ENCODE data around the gene DAB2IP.

Gene DAB2IP

GRCh38 chr9:121763561-121764370 is 112.3 kb downstream of the DAB2IP start:
- no peak for DNase-seq (ENCODE audit: low spot score)

GRCh38 chr9:121764371-121764730 is 112.9 kb downstream of the DAB2IP start:
- no peak for DNase-seq (ENCODE audit: low spot score)

GRCh38 chr9:121765021-121765950 is 113.9 kb downstream of the DAB2IP start:
- no peak for DNase-seq (ENCODE audit: low spot score)

- DNase-seq (ENCODE audit: low spot score) = no peak
These were observed 114.7 kb downstream of the DAB2IP start for GRCh38 chr9:121766081-121766683.

DNA sequence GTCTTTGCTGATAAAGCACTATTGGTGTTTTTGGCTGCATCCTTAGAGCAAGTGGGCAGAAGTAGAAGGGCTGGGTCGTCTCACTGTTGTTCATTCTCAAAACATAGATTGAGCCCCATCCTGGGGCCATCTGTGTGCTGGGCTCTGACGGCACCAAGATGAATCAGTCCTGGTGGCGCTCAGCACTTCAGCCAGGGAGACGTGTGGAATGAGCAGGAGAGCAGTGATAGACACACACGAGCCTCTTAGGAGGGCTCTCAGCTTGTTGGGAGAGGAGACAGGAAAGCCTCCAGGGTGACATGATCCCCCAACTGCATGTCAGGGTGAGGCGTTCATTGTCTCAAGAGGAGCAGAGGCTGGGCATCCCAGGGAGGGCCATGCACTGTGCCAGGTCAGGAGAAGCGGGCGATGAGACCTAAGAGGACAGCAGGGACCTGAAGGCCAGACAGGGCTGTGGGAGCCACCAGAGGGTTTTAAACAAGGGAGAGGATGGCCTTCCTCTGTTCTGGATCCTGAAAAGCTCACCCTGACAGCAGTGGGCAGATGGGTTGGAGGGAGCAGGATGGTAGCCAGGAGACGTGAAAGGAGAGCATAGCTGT is 115.8 kb downstream of the DAB2IP start:
- DNase-seq (ENCODE audit: low spot score) = no peak

GRCh38 chr9:121768416-121769015 is 117.1 kb downstream of the DAB2IP start:
- no peak for DNase-seq (ENCODE audit: low spot score)

DNA sequence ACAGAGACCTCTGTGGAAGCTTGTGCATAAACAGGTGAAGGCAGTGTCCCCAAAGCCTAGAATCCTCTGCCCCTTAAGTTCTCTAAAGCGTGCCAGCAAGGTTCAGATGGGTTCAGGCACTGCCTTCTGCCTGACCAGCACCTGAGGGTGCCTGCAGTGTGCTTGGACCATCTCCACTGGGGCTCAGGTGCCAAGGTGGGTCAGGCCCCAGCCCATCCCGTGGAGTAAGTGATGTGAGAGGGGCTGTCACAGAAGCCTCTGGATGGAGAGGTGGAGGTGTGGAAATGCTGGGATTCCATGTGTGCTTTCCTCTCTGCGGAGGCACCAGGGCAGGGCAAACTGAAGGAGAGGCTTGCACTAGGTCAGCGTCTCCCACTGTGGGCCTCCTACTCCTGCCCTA is 118.5 kb downstream of the DAB2IP start:
- no peak for DNase-seq (ENCODE audit: low spot score)

GRCh38 chr9:121770415-121771273 is 119.2 kb downstream of the DAB2IP start:
- DNase-seq (ENCODE audit: low spot score) = no peak

DNA sequence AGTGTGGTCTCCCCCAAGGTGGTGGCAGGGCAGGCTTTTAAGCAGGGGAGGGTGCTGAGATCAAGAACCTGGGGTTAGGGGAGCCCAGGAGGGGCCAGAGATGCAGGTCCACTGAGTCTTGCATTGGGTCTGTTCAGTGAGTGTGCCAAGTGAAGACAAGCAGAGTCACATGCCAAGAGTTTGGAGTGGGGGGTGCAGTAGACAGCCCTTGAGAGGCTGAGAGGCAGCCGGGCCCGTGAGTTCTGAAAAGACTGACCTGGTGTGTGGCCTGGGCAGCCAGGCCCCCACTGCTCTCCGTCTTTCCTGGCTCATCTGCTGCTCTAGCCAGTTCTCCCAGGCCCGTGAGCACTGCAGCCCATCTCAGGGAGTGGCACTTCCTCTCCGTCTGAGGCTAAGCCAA is 120.0 kb downstream of the DAB2IP start:
- DNase-seq (ENCODE audit: low spot score) = no peak

- no peak for DNase-seq (ENCODE audit: low spot score)
These were observed 120.6 kb downstream of the DAB2IP start for GRCh38 chr9:121771851-121772599.

GRCh38 chr9:121772600-121773285 is 121.3 kb downstream of the DAB2IP start:
- peak; percentile 47 for DNase-seq (ENCODE audit: low spot score)

DNA sequence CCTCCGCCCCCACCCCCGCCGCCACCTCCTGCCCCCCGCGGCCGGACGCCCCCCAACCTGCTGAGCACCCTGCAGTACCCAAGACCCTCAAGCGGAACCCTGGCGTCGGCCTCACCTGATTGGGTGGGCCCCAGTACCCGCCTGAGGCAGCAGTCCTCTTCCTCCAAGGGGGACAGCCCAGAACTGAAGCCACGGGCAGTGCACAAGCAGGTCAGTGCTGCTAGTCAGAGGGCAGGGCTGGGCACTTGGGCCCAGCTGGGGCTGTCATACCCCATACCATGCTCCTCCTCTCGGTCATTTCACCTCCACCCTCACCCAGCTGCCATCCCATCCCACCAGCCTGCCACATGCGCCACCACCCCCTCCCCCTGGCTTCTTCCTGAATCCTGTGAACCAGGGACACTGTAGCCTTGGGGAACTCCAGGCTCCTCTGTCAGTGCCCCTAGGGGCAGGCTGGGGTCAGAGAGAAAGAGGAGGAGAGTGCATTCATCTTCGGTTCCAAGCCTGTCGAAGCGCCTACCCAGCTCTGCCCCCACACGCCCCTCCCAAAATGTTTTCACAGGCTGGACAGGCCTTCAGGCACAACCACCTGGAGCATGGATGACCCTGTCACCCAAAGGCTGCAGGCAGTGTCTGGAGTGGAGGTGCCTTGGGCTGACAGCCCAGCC is 122.0 kb downstream of the DAB2IP start:
- DNase-seq (ENCODE audit: low spot score) = no peak

DNA sequence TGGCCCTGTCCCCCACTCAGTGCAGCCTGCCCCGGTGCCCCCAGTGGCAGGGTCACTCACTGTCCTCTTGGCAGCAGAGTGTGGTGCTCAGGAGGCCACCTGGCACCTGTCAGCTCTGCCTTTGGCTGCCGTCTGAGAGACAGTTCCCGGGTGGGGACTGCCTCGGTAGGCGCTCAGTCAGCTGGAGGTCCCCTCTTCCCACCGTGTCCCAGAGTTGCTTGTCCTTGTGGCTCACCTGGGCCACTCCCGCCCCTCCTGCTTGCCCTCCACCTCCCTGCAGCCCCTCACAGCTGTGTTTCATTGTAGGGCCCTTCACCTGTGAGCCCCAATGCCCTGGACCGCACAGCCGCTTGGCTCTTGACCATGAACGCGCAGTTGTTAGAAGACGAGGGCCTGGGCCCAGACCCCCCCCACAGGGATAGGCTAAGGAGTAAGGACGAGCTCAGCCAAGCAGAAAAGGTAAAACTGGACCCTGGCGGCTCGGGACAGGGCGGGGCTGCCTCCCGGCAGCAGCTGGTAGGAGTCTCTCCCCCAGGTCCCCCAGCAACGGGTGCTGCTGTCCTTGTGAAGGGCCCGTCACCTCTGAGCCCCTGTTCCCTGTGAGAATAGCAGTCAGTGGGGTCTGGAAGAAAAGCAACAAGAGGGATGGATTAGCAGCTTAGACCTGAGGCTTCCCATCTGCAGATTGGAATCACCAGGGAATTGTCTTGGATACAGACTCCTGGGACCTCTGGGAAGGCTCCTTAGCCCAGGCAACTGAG is 122.7 kb downstream of the DAB2IP start:
- no peak for DNase-seq (ENCODE audit: low spot score)

DNA sequence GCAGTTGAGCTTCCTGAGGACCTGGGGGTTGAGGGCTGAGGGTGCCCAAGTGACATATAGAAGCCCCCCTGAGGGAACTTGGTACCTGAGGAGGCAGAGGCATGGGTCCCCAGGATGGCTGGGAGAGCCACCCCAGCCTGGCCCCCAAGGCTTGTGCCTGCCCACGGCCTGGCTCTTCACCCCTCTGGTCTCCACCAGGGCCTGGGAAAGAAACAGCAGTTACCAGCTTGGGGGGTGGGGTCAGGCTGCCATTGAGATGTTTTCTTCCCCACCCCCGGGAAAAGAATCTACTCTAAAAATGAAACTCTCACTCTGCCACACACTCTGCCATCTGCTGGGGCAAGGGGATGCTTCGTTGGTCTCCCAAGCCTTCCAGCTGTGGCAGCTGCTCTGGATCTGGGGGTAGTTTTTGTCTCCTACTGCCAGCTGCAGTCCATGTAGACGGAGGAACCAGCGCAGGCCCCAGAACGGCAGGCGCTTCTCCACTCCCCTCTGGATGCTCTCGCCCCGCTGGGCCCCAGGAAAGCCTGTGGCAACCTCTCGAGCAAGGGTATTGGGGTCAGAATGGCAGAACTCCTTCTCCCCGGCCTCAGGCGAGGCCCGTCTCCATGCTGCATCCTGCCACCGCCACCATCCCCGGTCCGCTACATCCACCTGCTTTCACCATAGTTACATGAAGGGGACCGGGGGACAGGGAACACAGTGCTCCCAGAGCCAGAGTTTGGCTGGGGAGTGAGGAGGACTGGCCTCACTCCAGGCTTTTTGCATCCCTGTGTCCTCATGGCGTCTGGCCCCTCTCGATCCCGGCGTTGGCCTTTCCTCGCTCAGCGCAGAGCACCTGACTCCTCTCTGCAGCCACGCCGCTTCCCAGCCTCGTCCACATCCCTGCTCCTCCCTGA is 123.5 kb downstream of the DAB2IP start:
- no peak for DNase-seq (ENCODE audit: low spot score)

GRCh38 chr9:121776001-121776738 is 124.7 kb downstream of the DAB2IP start:
- DNase-seq (ENCODE audit: low spot score) = no peak

All from globus pallidus (tissue), 1 donor.